SJCRH30 (cell line): Measurements from ENCODE around the gene APLNR. TPM values are rescaled to one million over a fixed set of nuclear protein-coding genes. Genes with fewer than 3 reads are reported as not detected.
A peak's percentile ranks its signal among the peaks of the same experiment; 100 is the strongest.

Source experiments
- DNase-seq, 2 experiments: peaks; one replicate each; pipeline ENCODE4 v3.0.0-alpha.2; 2015 to 2020
- H3K27ac ChIP-seq: fragments of 250-450 bp; sonication (Bioruptor Pico); 2 replicates; pipeline ENCODE4 v1.5.1; 2020; ENCODE audit warnings: mild to moderate bottlenecking, moderate library complexity
- H3K27me3 ChIP-seq: fragments of 250-450 bp; sonication (Bioruptor Pico); 2 replicates; pipeline ENCODE4 v1.5.1; 2020; ENCODE audit warnings: mild to moderate bottlenecking, moderate library complexity
- H3K36me3 ChIP-seq: fragments of 250-450 bp; sonication (Bioruptor Pico); 2 replicates; pipeline ENCODE4 v1.5.1; 2020; ENCODE audit warnings: mild to moderate bottlenecking, moderate library complexity
- H3K4me1 ChIP-seq: fragments of 250-450 bp; sonication (Bioruptor Pico); 2 replicates; pipeline ENCODE4 v1.5.1; 2020; ENCODE audit warnings: mild to moderate bottlenecking, moderate library complexity
- H3K4me3 ChIP-seq: fragments of 250-450 bp; sonication (Bioruptor Pico); 2 replicates; pipeline ENCODE4 v1.5.1; 2020; ENCODE audit warnings: mild to moderate bottlenecking, moderate library complexity
- H3K9me3 ChIP-seq: fragments of 250-450 bp; sonication (Bioruptor Pico); replicated peaks from 2 replicates; pipeline ENCODE4 v1.5.1; 2020; ENCODE audit warnings: mild to moderate bottlenecking, moderate library complexity
- total RNA-seq: library from RNA; depleted of rRNA; stranded (reverse); fragments of >200 nt; shearing (Covaris generic); gene quantifications from 2 replicates; pipeline ENCODE4 v1.2.3, GENCODE V29; 2014

The APLNR gene
- total RNA-seq, 1 experiment from 2014 or later = 0.08 TPM

- Histone ChIP-seq H3K4me3 (no peak overlapping the region), H3K36me3 (no peaks in the 10 kb centered on the region), H3K27ac (peak overlapping the region; percentile 64; the same call in 1 of the 2 replicates), H3K9me3 (no peaks in the 10 kb centered on the region), H3K4me1 (peaks cover 16% of the 10 kb centered on the region; the same call in 1 of the 2 replicates), H3K27me3 (no peaks in the 10 kb centered on the region)
- peak in 1 of 2 experiments; percentile 31 for DNase-seq
Measured at GRCh38 chr11:57214494-57214893, 22.6 kb downstream of the APLNR start.

- no peak for DNase-seq
Measured at GRCh38 chr11:57214098-57214417, 23.0 kb downstream of the APLNR start.

GRCh38 chr11:57213342-57214097 lies 23.5 kb downstream of the APLNR start:
- peak overlapping the region; percentile 64; the same call in 1 of the 2 replicates for H3K27ac ChIP-seq
- DNase-seq = no peak
- no peak overlapping the region for H3K4me3 ChIP-seq
- H3K9me3 ChIP-seq = no peaks in the 10 kb centered on the region
- no peaks in the 10 kb centered on the region for H3K36me3 ChIP-seq
- H3K27me3 ChIP-seq = no peaks in the 10 kb centered on the region
- H3K4me1 ChIP-seq = peaks cover 16% of the 10 kb centered on the region; the same call in 1 of the 2 replicates

More at GRCh38 chr11:57214098-57214417, 23.0 kb downstream of the APLNR start:
- Histone ChIP-seq H3K9me3 (no peaks in the 10 kb centered on the region), H3K27ac (peak overlapping the region; percentile 64; the same call in 1 of the 2 replicates), H3K4me3 (no peak overlapping the region), H3K4me1 (peaks cover 16% of the 10 kb centered on the region; the same call in 1 of the 2 replicates), H3K36me3 (no peaks in the 10 kb centered on the region), H3K27me3 (no peaks in the 10 kb centered on the region)

- Histone ChIP-seq H3K27ac (no peak overlapping the region), H3K9me3 (no peaks in the 10 kb centered on the region), H3K4me1 (peaks cover 16% of the 10 kb centered on the region; the same call in 1 of the 2 replicates), H3K27me3 (no peaks in the 10 kb centered on the region; the same call in 1 of the 2 replicates), H3K36me3 (no peaks in the 10 kb centered on the region), H3K4me3 (no peak overlapping the region)
- DNase-seq = no peak
Measured at GRCh38 chr11:57210781-57211180, 26.3 kb downstream of the APLNR start.

- no peaks in the 10 kb centered on the region for H3K9me3 ChIP-seq
- H3K36me3 ChIP-seq = no peaks in the 10 kb centered on the region
- H3K4me3 ChIP-seq = no peak overlapping the region
- peaks cover 12% of the 10 kb centered on the region; the same call in 1 of the 2 replicates for H3K4me1 ChIP-seq
- no peaks in the 10 kb centered on the region; the same call in 1 of the 2 replicates for H3K27me3 ChIP-seq
- no peak overlapping the region for H3K27ac ChIP-seq
- no peak for DNase-seq
Measured at GRCh38 chr11:57207168-57207567, 29.9 kb downstream of the APLNR start.

- Histone ChIP-seq H3K4me1 (peaks cover 9% of the 10 kb centered on the region; the same call in 1 of the 2 replicates), H3K27ac (no peak overlapping the region), H3K9me3 (0 out of 2 replicates have a peak, but pooled peaks cover 2% of the 10 kb centered on the region), H3K27me3 (no peaks in the 10 kb centered on the region; the same call in 1 of the 2 replicates), H3K36me3 (no peaks in the 10 kb centered on the region), H3K4me3 (no peak overlapping the region)
- no peak for DNase-seq
Measured at GRCh38 chr11:57205041-57205641, 31.9 kb downstream of the APLNR start.

- Histone ChIP-seq H3K27me3 (no peaks in the 10 kb centered on the region; the same call in 1 of the 2 replicates), H3K27ac (no peak overlapping the region), H3K36me3 (no peaks in the 10 kb centered on the region), H3K9me3 (0 out of 2 replicates have a peak, but pooled peaks cover 2% of the 10 kb centered on the region), H3K4me3 (no peak overlapping the region), H3K4me1 (peaks cover 9% of the 10 kb centered on the region; the same call in 1 of the 2 replicates)
- DNase-seq = no peak
Measured at GRCh38 chr11:57203882-57204480, 33.1 kb downstream of the APLNR start.

- DNase-seq = peak; percentile 39 to 43
- no peaks in the 10 kb centered on the region for H3K36me3 ChIP-seq
- H3K27me3 ChIP-seq = no peaks in the 10 kb centered on the region; the same call in 1 of the 2 replicates
- H3K4me3 ChIP-seq = no peak overlapping the region
- no peak overlapping the region for H3K27ac ChIP-seq
- H3K9me3 ChIP-seq = 0 out of 2 replicates have a peak, but pooled peaks cover 2% of the 10 kb centered on the region
- peaks cover 9% of the 10 kb centered on the region; the same call in 1 of the 2 replicates for H3K4me1 ChIP-seq
Measured at GRCh38 chr11:57203359-57203758, 33.7 kb downstream of the APLNR start.

- Histone ChIP-seq H3K4me1 (peaks cover 9% of the 10 kb centered on the region; the same call in 1 of the 2 replicates), H3K27me3 (no peaks in the 10 kb centered on the region; the same call in 1 of the 2 replicates), H3K9me3 (0 out of 2 replicates have a peak, but pooled peaks cover 2% of the 10 kb centered on the region), H3K36me3 (no peaks in the 10 kb centered on the region), H3K27ac (no peak overlapping the region), H3K4me3 (no peak overlapping the region)
- DNase-seq = no peak
Measured at GRCh38 chr11:57202281-57202680, 34.8 kb downstream of the APLNR start.

GRCh38 chr11:57200917-57201316 lies 36.1 kb downstream of the APLNR start:
- Histone ChIP-seq H3K4me3 (no peak overlapping the region), H3K36me3 (no peaks in the 10 kb centered on the region), H3K27me3 (no peaks in the 10 kb centered on the region; the same call in 1 of the 2 replicates), H3K9me3 (0 out of 2 replicates have a peak, but pooled peaks cover 2% of the 10 kb centered on the region), H3K4me1 (peaks cover 9% of the 10 kb centered on the region; the same call in 1 of the 2 replicates), H3K27ac (no peak overlapping the region)
- no peak for DNase-seq

- Histone ChIP-seq H3K4me1 (peaks cover 9% of the 10 kb centered on the region; the same call in 1 of the 2 replicates), H3K27ac (no peak overlapping the region), H3K9me3 (0 out of 2 replicates have a peak, but pooled peaks cover 2% of the 10 kb centered on the region), H3K36me3 (no peaks in the 10 kb centered on the region), H3K27me3 (no peaks in the 10 kb centered on the region; the same call in 1 of the 2 replicates), H3K4me3 (no peak overlapping the region)
- no peak for DNase-seq
Measured at GRCh38 chr11:57199330-57199729, 37.7 kb downstream of the APLNR start.

GRCh38 chr11:57197762-57198161 lies 39.3 kb downstream of the APLNR start:
- no peak overlapping the region for H3K27ac ChIP-seq
- H3K36me3 ChIP-seq = no peaks in the 10 kb centered on the region
- no peaks in the 10 kb centered on the region; the same call in 1 of the 2 replicates for H3K27me3 ChIP-seq
- H3K4me3 ChIP-seq = no peak overlapping the region
- H3K4me1 ChIP-seq = peaks cover 5% of the 10 kb centered on the region; the same call in 1 of the 2 replicates
- no peak for DNase-seq
- H3K9me3 ChIP-seq = 0 out of 2 replicates have a peak, but pooled peaks cover 2% of the 10 kb centered on the region

- no peaks in the 10 kb centered on the region; the same call in 1 of the 2 replicates for H3K27me3 ChIP-seq
- H3K4me3 ChIP-seq = no peak overlapping the region
- H3K27ac ChIP-seq = no peak overlapping the region
- no peaks in the 10 kb centered on the region for H3K4me1 ChIP-seq
- H3K36me3 ChIP-seq = no peaks in the 10 kb centered on the region
- H3K9me3 ChIP-seq = 0 out of 2 replicates have a peak, but pooled peaks cover 2% of the 10 kb centered on the region
- DNase-seq = no peak
Measured at GRCh38 chr11:57196596-57196995, 40.5 kb downstream of the APLNR start.

- Histone ChIP-seq H3K4me1 (no peaks in the 10 kb centered on the region), H3K27me3 (no peaks in the 10 kb centered on the region; the same call in 1 of the 2 replicates), H3K4me3 (no peak overlapping the region), H3K9me3 (no peaks in the 10 kb centered on the region), H3K36me3 (no peaks in the 10 kb centered on the region), H3K27ac (no peak overlapping the region)
- DNase-seq = no peak
Measured at GRCh38 chr11:57192316-57192715, 44.7 kb downstream of the APLNR start.
